Measurements from ENCODE around the gene ANKRD13B. TPM values are rescaled to one million over a fixed set of nuclear protein-coding genes. Genes with fewer than 3 reads are reported as not detected.
A peak's percentile ranks its signal among the peaks of the same experiment; 100 is the strongest.

The ANKRD13B gene
- total RNA-seq, 1 experiment from 2014 or later: 17.9 TPM

GRCh38 chr17:29587591-29587990, 5.3 kb upstream of the ANKRD13B start:
- DNase-seq (ENCODE audit: unreplicated experiment): no peak
- Mint-ChIP-seq H3K36me3 (ENCODE audit: insufficient read depth, unreplicated experiment) (peaks cover 17% of the 10 kb centered on the region), H3K9me3 (ENCODE audit: unreplicated experiment) (no peaks in the 10 kb centered on the region), H3K4me3 (ENCODE audit: unreplicated experiment) (peak overlapping the region; percentile 83), H3K4me1 (ENCODE audit: insufficient read depth, unreplicated experiment) (peaks cover 37% of the 10 kb centered on the region), H3K27ac (ENCODE audit: low read depth, unreplicated experiment) (peak overlapping the region; percentile 82), H3K27me3 (ENCODE audit: insufficient read depth, unreplicated experiment) (no peaks in the 10 kb centered on the region)
- intact Hi-C loops (cut with micrococcal nuclease): no loop called here
- CTCF ChIA-PET: interaction anchor here (0.6 to 1.3 kb wide), 7 partner anchors 8 to 861 kb away, joined by 3 to 5 read pairs (median 4); no protein-coding TSS in a partner anchor
- no TSS peak for BruUV-seq (replicated peaks)
- POLR2A ChIA-PET: interaction anchor here (0.6 to 2.7 kb wide), 4 partner anchors 18 to 340 kb away, joined by 3 to 10 read pairs (median 4); no protein-coding TSS in a partner anchor
- TF ChIP-seq CTCF (IDR thresholded peaks at IDR 0.05; ENCODE audit: unreplicated experiment): no peak

- no peak for TF ChIP-seq CTCF (IDR thresholded peaks at IDR 0.05; ENCODE audit: unreplicated experiment)
- Mint-ChIP-seq H3K27me3 (ENCODE audit: insufficient read depth, unreplicated experiment) (no peaks in the 10 kb centered on the region), H3K27ac (ENCODE audit: low read depth, unreplicated experiment) (peak overlapping the region; percentile 82), H3K4me1 (ENCODE audit: insufficient read depth, unreplicated experiment) (peaks cover 36% of the 10 kb centered on the region), H3K36me3 (ENCODE audit: insufficient read depth, unreplicated experiment) (peaks cover 17% of the 10 kb centered on the region), H3K9me3 (ENCODE audit: unreplicated experiment) (no peaks in the 10 kb centered on the region), H3K4me3 (ENCODE audit: unreplicated experiment) (peak overlapping the region; percentile 83)
- intact Hi-C loops (cut with micrococcal nuclease): no loop called here
- ChIA-PET CTCF (interaction anchor here (0.6 to 1.3 kb wide), 9 partner anchors 9 to 861 kb away, joined by 3 to 5 read pairs (median 3); no protein-coding TSS in a partner anchor), POLR2A (interaction anchor here (0.6 to 2.7 kb wide), 7 partner anchors 18 to 340 kb away, joined by 3 to 10 read pairs (median 4); no protein-coding TSS in a partner anchor)
- no peak for DNase-seq (ENCODE audit: unreplicated experiment)
- BruUV-seq (replicated peaks): no TSS peak
These were observed 4.8 kb upstream of the ANKRD13B start for GRCh38 chr17:29588017-29588561.

- ChIA-PET POLR2A (interaction anchor here (0.6 to 2.7 kb wide), 7 partner anchors 19 to 339 kb away, joined by 3 to 10 read pairs (median 4); no protein-coding TSS in a partner anchor), CTCF (interaction anchor here (0.6 to 1.3 kb wide), 6 partner anchors 9 to 862 kb away, joined by 3 to 5 read pairs (median 4); no protein-coding TSS in a partner anchor)
- no peaks in the 10 kb centered on the region for H3K9me3 Mint-ChIP-seq (ENCODE audit: unreplicated experiment)
- H3K36me3 Mint-ChIP-seq (ENCODE audit: insufficient read depth, unreplicated experiment): peaks cover 17% of the 10 kb centered on the region
- intact Hi-C loops (cut with micrococcal nuclease): no loop called here
- no peaks in the 10 kb centered on the region for H3K27me3 Mint-ChIP-seq (ENCODE audit: insufficient read depth, unreplicated experiment)
- BruUV-seq (replicated peaks): no TSS peak
- peaks cover 32% of the 10 kb centered on the region for H3K4me1 Mint-ChIP-seq (ENCODE audit: insufficient read depth, unreplicated experiment)
- peak overlapping the region; percentile 83 for H3K4me3 Mint-ChIP-seq (ENCODE audit: unreplicated experiment)
- peak; percentile 20 for DNase-seq (ENCODE audit: unreplicated experiment)
- peak overlapping the region; percentile 82 for H3K27ac Mint-ChIP-seq (ENCODE audit: low read depth, unreplicated experiment)
- TF ChIP-seq CTCF (IDR thresholded peaks at IDR 0.05; ENCODE audit: unreplicated experiment): no peak
These were observed 4.1 kb upstream of the ANKRD13B start for GRCh38 chr17:29588562-29589411.

Measured in MCF 10A (cell line).